ENCODE results near the gene FSHR. TPM values are rescaled to one million over a fixed set of nuclear protein-coding genes. Genes with fewer than 3 reads are reported as not detected.

The FSHR gene
- total and polyA plus RNA-seq, 4 donors, result not detected

- Histone ChIP-seq H3K4me1 (ENCODE audit: control insufficient read depth in 4 of 4, insufficient read depth in 4 of 4, low read length in 3 of 4) (no peaks in the 10 kb centered on the region), H3K9me3 (ENCODE audit: control insufficient read depth in 4 of 4, low read length in 3 of 4) (peaks cover 0 to 2% (median 0%) of the 10 kb centered on the region in 4 donors), H3K9ac (ENCODE audit: low read depth in 1 of 2, low read length in 2 of 2) (no peak overlapping the region), H3K36me3 (ENCODE audit: control insufficient read depth in 4 of 4, insufficient read depth in 3 of 4, low read depth in 1 of 4, low read length in 3 of 4) (no peaks in the 10 kb centered on the region), H3K27me3 (ENCODE audit: control insufficient read depth in 4 of 4, insufficient read depth in 4 of 4, low read length in 3 of 4) (peaks cover 0 to 4% (median 0%) of the 10 kb centered on the region in 4 donors), H3K4me3 (ENCODE audit: low read depth in 1 of 3, low read length in 3 of 3) (no peak overlapping the region), H3K27ac (ENCODE audit: low read depth in 1 of 2, low read length in 2 of 2) (no peak overlapping the region)
- 39% methylated on average over 1 of the region's 1 CpG for WGBS
- DNase-seq (ENCODE audit: low spot score), result no peak
- TF ChIP-seq FOXA2 (IDR thresholded peaks at IDR 0.05), result no peak
- no peak for TF ChIP-seq RAD21 (IDR thresholded peaks at IDR 0.05)
- no peak for TF ChIP-seq FOXA1 (IDR thresholded peaks at IDR 0.05)
- TF ChIP-seq CTCF (IDR thresholded peaks at IDR 0.05; ENCODE audit: low read depth, low read length, missing input control), result no peak
- TF ChIP-seq REST (IDR thresholded peaks at IDR 0.05), result no peak
- no peak for TF ChIP-seq HNF4A (conservative IDR thresholded peaks at IDR 0.05)
- no peak for TF ChIP-seq NR2F2 (IDR thresholded peaks at IDR 0.05)
- TF ChIP-seq EGR1 (IDR thresholded peaks at IDR 0.05; ENCODE audit: low read depth in 2 of 2), result no peak
- TF ChIP-seq RXRA (IDR thresholded peaks at IDR 0.05), result no peak
- no peak for TF ChIP-seq GABPA (IDR thresholded peaks at IDR 0.05 in 1 of 2, conservative IDR thresholded peaks at IDR 0.05 in 1 of 2)
- no peak for TF ChIP-seq ZBTB33 (IDR thresholded peaks at IDR 0.05)
- no peak for TF ChIP-seq MAX (IDR thresholded peaks at IDR 0.05)
- TF ChIP-seq HNF4G (IDR thresholded peaks at IDR 0.05), result no peak
- no peak for TF ChIP-seq SP1 (IDR thresholded peaks at IDR 0.05)
- no peak for TF ChIP-seq ATF3 (IDR thresholded peaks at IDR 0.05)
- no peak for TF ChIP-seq JUND (IDR thresholded peaks at IDR 0.05)
Observed at GRCh38 chr2:48914477-48915089, 239.7 kb downstream of the FSHR start.

Small RNA genes lying within 50 kb of the gene (small RNA-seq; reads per million reads assigned to genes)
- gene MIR548BA, result not detected
